ENCODE data around the gene TOE1.

TOE1 gene

DNA sequence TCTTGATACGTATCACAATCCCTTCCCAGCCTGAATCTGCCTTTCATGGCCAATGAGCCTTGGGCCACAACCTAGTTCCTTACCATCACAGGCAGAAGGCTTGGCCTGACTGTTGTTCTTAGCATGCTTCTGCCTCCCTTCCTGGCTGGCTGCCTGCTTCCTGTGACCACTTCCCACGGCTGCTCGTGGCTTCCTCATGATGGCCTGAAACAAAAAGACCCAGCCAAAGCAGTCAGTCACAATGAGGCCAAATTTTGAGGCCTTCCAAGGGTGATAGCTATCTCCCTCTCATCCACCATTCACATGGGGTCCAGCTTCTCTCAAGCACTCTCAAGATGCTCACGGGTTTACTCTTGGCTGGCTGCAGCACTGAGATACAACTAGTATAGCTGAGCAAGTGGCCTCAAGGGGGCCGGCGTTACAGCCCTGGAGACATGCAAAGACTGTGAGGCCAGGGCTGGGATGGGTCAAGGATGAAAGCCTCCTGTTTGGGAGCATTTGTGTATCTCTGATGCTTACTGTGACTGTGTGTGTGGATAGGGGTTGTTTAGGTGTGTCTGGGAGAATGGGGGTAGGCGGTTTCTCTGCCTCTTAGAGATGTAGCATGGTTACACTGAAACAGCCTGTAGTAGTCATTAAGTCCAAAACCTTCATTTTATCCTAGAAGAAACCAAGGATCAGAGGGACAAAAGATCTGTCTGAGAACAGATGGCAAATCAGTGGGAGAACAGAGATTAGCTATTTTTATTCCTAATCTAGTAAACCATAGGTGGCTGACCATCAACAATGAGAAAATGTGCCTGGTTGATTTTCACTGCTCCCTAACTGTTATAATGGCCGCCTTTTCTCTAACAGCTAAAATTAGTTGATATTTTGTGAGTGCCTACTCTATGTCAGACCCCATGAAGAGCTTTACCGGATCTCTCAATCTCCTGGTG lies 5.4 kb upstream of the TOE1 start:
- TF ChIP-seq CEBPB (IDR thresholded peaks at IDR 0.05) (no peak), ZBTB7A (IDR thresholded peaks at IDR 0.05; ENCODE audit: low read depth) (no peak), NFIC (IDR thresholded peaks at IDR 0.05) (no peak), TEAD4 (IDR thresholded peaks at IDR 0.05) (no peak), FOXM1 (IDR thresholded peaks at IDR 0.05; ENCODE audit: borderline replicate concordance, low read depth) (no peak)
- TF ChIP-seq, protein P1, sequence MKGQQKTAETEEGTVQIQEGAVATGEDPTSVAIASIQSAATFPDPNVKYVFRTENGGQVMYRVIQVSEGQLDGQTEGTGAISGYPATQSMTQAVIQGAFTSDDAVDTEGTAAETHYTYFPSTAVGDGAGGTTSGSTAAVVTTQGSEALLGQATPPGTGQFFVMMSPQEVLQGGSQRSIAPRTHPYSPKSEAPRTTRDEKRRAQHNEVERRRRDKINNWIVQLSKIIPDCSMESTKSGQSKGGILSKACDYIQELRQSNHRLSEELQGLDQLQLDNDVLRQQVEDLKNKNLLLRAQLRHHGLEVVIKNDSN (IDR thresholded peaks at IDR 0.05) = no peak

- no peak for TF ChIP-seq YY1 (IDR thresholded peaks at IDR 0.05; ENCODE audit: low read depth)
- no peak for TF ChIP-seq NFIC (IDR thresholded peaks at IDR 0.05)
- TF ChIP-seq, protein P1 (IDR thresholded peaks at IDR 0.05) = no peak
- TF ChIP-seq CEBPB (IDR thresholded peaks at IDR 0.05) = no peak
- no peak for TF ChIP-seq EGR1 (IDR thresholded peaks at IDR 0.05)
- no peak for TF ChIP-seq CREB1 (IDR thresholded peaks at IDR 0.05; ENCODE audit: low read depth)
- TF ChIP-seq TCF12 (IDR thresholded peaks at IDR 0.05; ENCODE audit: low read depth) = no peak
- no peak for TF ChIP-seq ZBTB7A (IDR thresholded peaks at IDR 0.05; ENCODE audit: low read depth)
- no peak for TF ChIP-seq EP300 (IDR thresholded peaks at IDR 0.05; ENCODE audit: borderline replicate concordance)
Measured at GRCh38 chr1:45335855-45336324, 4.1 kb upstream of the TOE1 start.

- TF ChIP-seq, protein P2, sequence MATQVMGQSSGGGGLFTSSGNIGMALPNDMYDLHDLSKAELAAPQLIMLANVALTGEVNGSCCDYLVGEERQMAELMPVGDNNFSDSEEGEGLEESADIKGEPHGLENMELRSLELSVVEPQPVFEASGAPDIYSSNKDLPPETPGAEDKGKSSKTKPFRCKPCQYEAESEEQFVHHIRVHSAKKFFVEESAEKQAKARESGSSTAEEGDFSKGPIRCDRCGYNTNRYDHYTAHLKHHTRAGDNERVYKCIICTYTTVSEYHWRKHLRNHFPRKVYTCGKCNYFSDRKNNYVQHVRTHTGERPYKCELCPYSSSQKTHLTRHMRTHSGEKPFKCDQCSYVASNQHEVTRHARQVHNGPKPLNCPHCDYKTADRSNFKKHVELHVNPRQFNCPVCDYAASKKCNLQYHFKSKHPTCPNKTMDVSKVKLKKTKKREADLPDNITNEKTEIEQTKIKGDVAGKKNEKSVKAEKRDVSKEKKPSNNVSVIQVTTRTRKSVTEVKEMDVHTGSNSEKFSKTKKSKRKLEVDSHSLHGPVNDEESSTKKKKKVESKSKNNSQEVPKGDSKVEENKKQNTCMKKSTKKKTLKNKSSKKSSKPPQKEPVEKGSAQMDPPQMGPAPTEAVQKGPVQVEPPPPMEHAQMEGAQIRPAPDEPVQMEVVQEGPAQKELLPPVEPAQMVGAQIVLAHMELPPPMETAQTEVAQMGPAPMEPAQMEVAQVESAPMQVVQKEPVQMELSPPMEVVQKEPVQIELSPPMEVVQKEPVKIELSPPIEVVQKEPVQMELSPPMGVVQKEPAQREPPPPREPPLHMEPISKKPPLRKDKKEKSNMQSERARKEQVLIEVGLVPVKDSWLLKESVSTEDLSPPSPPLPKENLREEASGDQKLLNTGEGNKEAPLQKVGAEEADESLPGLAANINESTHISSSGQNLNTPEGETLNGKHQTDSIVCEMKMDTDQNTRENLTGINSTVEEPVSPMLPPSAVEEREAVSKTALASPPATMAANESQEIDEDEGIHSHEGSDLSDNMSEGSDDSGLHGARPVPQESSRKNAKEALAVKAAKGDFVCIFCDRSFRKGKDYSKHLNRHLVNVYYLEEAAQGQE (IDR thresholded peaks at IDR 0.05; ENCODE audit: low read depth) = no peak
- TF ChIP-seq EP300 (IDR thresholded peaks at IDR 0.05; ENCODE audit: borderline replicate concordance) (no peak), YY1 (IDR thresholded peaks at IDR 0.05; ENCODE audit: low read depth) (no peak), ZBTB7A (IDR thresholded peaks at IDR 0.05; ENCODE audit: low read depth) (no peak), CREB1 (IDR thresholded peaks at IDR 0.05; ENCODE audit: low read depth) (no peak), FOXM1 (IDR thresholded peaks at IDR 0.05; ENCODE audit: borderline replicate concordance, low read depth) (no peak), TCF12 (IDR thresholded peaks at IDR 0.05; ENCODE audit: low read depth) (no peak), TEAD4 (IDR thresholded peaks at IDR 0.05) (no peak), TAF1 (IDR thresholded peaks at IDR 0.05; ENCODE audit: low read depth) (no peak), RAD21 (IDR thresholded peaks at IDR 0.05; ENCODE audit: low read depth) (no peak), NFIC (IDR thresholded peaks at IDR 0.05) (no peak), CEBPB (IDR thresholded peaks at IDR 0.05) (no peak), EGR1 (IDR thresholded peaks at IDR 0.05) (no peak)
- TF ChIP-seq, protein P1 (IDR thresholded peaks at IDR 0.05) = no peak
- TF ChIP-seq, protein P3, sequence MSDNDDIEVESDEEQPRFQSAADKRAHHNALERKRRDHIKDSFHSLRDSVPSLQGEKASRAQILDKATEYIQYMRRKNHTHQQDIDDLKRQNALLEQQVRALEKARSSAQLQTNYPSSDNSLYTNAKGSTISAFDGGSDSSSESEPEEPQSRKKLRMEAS (IDR thresholded peaks at IDR 0.05) = no peak
Measured at GRCh38 chr1:45337630-45338325, 2.2 kb upstream of the TOE1 start.

GRCh38 chr1:45340816-45341466 lies 971 bp downstream of the TOE1 start:
- TF ChIP-seq, protein P1 (IDR thresholded peaks at IDR 0.05) = peak; percentile 57
- TF ChIP-seq TEAD4 (IDR thresholded peaks at IDR 0.05) (no peak), TCF12 (IDR thresholded peaks at IDR 0.05; ENCODE audit: low read depth) (no peak), CEBPB (IDR thresholded peaks at IDR 0.05) (no peak)

DNA sequence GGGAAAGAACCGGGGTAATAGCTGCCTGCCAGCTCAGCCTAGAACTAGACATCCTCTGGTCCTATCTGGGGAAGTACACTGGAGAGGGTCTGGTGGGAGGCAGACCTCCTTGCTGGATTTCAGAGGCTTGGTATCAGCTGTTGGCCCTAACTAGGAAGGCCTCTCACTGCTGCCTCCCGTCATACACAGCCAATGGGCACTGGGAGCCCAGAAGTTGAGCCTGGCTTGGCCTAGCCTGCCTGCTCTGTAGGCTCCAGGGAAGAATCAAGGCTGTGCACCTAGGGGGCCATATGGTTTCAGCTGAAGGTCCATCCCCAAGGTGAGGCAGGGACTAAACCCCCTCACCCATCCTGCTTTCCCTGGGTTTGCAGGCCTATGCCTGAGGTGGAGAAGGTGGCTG lies 4.5 kb downstream of the TOE1 start:
- TF ChIP-seq TAF1 (IDR thresholded peaks at IDR 0.05; ENCODE audit: low read depth) (no peak), TCF12 (IDR thresholded peaks at IDR 0.05; ENCODE audit: low read depth) (no peak), EGR1 (IDR thresholded peaks at IDR 0.05) (no peak)
- TF ChIP-seq, protein P2 (IDR thresholded peaks at IDR 0.05; ENCODE audit: low read depth) = no peak

Measured in Ishikawa (cell line).